ENCODE results near the gene CLEC5A.
"Not testable (repeated sequence)": the region's sequence is repeated elsewhere in the genome, so short reads cannot be mapped to it uniquely, and the experiment has no call there.

GRCh38 chr7:141899366-141899765 lies 47.4 kb downstream of the CLEC5A start:
- TF ChIP-seq CTCF (IDR thresholded peaks at IDR 0.05; ENCODE audit: insufficient read depth, low read depth, low read length); EZH2 (IDR thresholded peaks at IDR 0.05; ENCODE audit: insufficient read depth, low read length): not testable (repeated sequence)

All from astrocyte (in vitro differentiated cells and primary cell).